Measurements from ENCODE around the gene TAAR2.

Gene TAAR2

GRCh38 chr6:132587424-132587823 lies 36.7 kb downstream of the TAAR2 start:
- Histone ChIP-seq H3K9ac (ENCODE audit: low read length) (no peak overlapping the region), H3K27me3 (ENCODE audit: low read length) (no peaks in the 10 kb centered on the region), H3K4me2 (ENCODE audit: low read depth, low read length, poor library complexity, severe bottlenecking) (no peak overlapping the region), H3K9me3 (ENCODE audit: insufficient read depth, low read length) (no peaks in the 10 kb centered on the region), H3K4me3 (ENCODE audit: insufficient read depth, low read length, poor library complexity, severe bottlenecking) (no peak overlapping the region), H3K36me3 (ENCODE audit: low read length) (no peaks in the 10 kb centered on the region), H2AFZ (ENCODE audit: low read depth, low read length, severe bottlenecking) (no peak overlapping the region), H4K20me1 (ENCODE audit: low read depth, low read length) (no peaks in the 10 kb centered on the region), H3K79me2 (ENCODE audit: insufficient read depth, low read length) (no peaks in the 10 kb centered on the region), H3K9me2 (replicated peaks; ENCODE audit: insufficient read depth, low read length) (no peaks in the 10 kb centered on the region), H3K27ac (ENCODE audit: low read depth, low read length) (no peak overlapping the region), H3F3A (ENCODE audit: insufficient read depth) (no peaks in the 10 kb centered on the region)
- no peak for TF ChIP-seq EZH2phosphoT487 (conservative IDR thresholded peaks at IDR 0.05; ENCODE audit: low read length)
- TF ChIP-seq, protein P1, sequence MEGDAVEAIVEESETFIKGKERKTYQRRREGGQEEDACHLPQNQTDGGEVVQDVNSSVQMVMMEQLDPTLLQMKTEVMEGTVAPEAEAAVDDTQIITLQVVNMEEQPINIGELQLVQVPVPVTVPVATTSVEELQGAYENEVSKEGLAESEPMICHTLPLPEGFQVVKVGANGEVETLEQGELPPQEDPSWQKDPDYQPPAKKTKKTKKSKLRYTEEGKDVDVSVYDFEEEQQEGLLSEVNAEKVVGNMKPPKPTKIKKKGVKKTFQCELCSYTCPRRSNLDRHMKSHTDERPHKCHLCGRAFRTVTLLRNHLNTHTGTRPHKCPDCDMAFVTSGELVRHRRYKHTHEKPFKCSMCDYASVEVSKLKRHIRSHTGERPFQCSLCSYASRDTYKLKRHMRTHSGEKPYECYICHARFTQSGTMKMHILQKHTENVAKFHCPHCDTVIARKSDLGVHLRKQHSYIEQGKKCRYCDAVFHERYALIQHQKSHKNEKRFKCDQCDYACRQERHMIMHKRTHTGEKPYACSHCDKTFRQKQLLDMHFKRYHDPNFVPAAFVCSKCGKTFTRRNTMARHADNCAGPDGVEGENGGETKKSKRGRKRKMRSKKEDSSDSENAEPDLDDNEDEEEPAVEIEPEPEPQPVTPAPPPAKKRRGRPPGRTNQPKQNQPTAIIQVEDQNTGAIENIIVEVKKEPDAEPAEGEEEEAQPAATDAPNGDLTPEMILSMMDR (IDR thresholded peaks at IDR 0.05; ENCODE audit: insufficient read depth, low read length, poor library complexity, severe bottlenecking) = no peak

DNA sequence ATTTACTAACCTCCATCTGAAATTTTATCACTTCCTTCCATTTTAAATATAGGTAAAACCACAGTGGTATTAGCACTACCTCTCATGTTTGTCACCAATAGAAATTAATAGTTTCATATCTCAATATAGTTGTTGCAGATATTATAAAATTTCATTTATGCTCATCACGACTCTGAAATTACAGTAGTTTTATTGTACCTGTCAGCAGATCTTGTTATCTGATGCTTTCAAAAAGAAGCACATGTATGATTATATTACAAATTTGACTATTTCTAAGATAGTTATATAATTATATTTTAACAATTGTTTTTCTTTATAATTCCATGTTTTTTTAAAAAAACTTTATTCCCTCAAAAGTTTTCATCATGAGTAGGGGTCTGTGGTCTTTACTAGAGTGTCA lies 39.4 kb downstream of the TAAR2 start:
- Histone ChIP-seq H2AFZ (ENCODE audit: low read depth, low read length, severe bottlenecking) (no peak overlapping the region), H3K9me2 (replicated peaks; ENCODE audit: insufficient read depth, low read length) (no peaks in the 10 kb centered on the region), H3F3A (ENCODE audit: insufficient read depth) (no peaks in the 10 kb centered on the region), H3K4me2 (ENCODE audit: low read depth, low read length, poor library complexity, severe bottlenecking) (no peak overlapping the region), H3K4me3 (ENCODE audit: insufficient read depth, low read length, poor library complexity, severe bottlenecking) (no peak overlapping the region), H3K9me3 (ENCODE audit: insufficient read depth, low read length) (no peaks in the 10 kb centered on the region), H3K9ac (ENCODE audit: low read length) (no peak overlapping the region), H3K79me2 (ENCODE audit: insufficient read depth, low read length) (no peaks in the 10 kb centered on the region), H3K27ac (ENCODE audit: low read depth, low read length) (no peak overlapping the region), H3K36me3 (ENCODE audit: low read length) (no peaks in the 10 kb centered on the region), H4K20me1 (ENCODE audit: low read depth, low read length) (no peaks in the 10 kb centered on the region), H3K27me3 (ENCODE audit: low read length) (no peaks in the 10 kb centered on the region)
- TF ChIP-seq, protein P1 (IDR thresholded peaks at IDR 0.05; ENCODE audit: insufficient read depth, low read length, poor library complexity, severe bottlenecking) = no peak
- TF ChIP-seq EZH2phosphoT487 (conservative IDR thresholded peaks at IDR 0.05; ENCODE audit: low read length) = no peak

DNA sequence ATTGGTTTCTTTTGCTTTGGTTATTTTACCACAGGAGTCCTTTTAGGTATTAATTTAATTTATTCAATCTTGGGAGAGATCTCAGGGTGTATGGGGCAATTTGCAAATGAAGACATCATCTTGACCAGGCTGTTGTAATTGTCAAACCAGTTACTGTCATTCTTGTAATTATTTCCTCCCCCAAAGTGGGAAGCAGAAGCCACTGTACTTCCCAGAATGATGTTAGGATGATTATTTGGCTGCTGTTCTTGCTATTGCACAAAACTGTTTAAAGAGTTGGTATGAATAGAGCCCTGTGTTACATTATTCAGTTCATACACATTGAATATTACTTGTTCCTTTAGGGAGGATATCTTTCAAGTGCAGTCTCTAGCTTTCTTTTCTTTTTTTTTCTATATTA lies 52.3 kb downstream of the TAAR2 start:
- no peaks in the 10 kb centered on the region for H3K9me3 ChIP-seq (ENCODE audit: insufficient read depth, low read length)
- no peaks in the 10 kb centered on the region for H3K79me2 ChIP-seq (ENCODE audit: insufficient read depth, low read length)
- no peaks in the 10 kb centered on the region for H4K20me1 ChIP-seq (ENCODE audit: low read depth, low read length)
- H3F3A ChIP-seq (ENCODE audit: insufficient read depth) = no peaks in the 10 kb centered on the region
- H3K27ac ChIP-seq (ENCODE audit: low read depth, low read length) = no peak overlapping the region
- H3K4me3 ChIP-seq (ENCODE audit: insufficient read depth, low read length, poor library complexity, severe bottlenecking) = no peak overlapping the region
- no peak overlapping the region for H2AFZ ChIP-seq (ENCODE audit: low read depth, low read length, severe bottlenecking)
- H3K36me3 ChIP-seq (ENCODE audit: low read length) = no peaks in the 10 kb centered on the region
- no peak overlapping the region for H3K9ac ChIP-seq (ENCODE audit: low read length)
- no peak overlapping the region for H3K4me2 ChIP-seq (ENCODE audit: low read depth, low read length, poor library complexity, severe bottlenecking)
- no peaks in the 10 kb centered on the region for H3K27me3 ChIP-seq (ENCODE audit: low read length)
- H3K9me2 ChIP-seq (replicated peaks; ENCODE audit: insufficient read depth, low read length) = no peaks in the 10 kb centered on the region
- no peak for TF ChIP-seq EZH2phosphoT487 (conservative IDR thresholded peaks at IDR 0.05; ENCODE audit: low read length)
- TF ChIP-seq, protein P1 (IDR thresholded peaks at IDR 0.05; ENCODE audit: insufficient read depth, low read length, poor library complexity, severe bottlenecking) = no peak
